ENCODE measurements around the gene KLF7.

Gene KLF7

GRCh38 chr2:207091176-207091575, 74.6 kb downstream of the KLF7 start:
- no peak for DNase-seq (ENCODE audit: low spot score)

GRCh38 chr2:207090389-207090788, 75.4 kb downstream of the KLF7 start:
- no peak for DNase-seq (ENCODE audit: low spot score)

DNA sequence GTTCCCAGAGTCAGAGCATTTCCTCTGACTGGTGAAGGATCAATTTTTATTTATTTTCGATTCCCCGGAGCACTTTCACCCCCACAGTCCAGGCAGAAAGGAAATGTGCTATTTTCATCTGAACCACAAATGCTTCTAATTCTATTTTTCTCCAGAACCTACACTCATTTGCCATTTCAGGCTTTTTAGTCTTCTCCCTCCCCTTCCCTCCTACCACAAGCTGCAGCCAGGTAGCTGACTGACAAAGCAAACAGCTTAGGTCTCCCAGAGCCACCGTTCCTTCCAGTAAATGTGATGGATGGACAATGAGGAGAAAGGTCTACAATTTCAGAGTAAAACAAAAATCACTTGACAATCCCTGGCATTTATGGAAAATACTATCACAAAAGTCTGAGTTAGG, 76.9 kb downstream of the KLF7 start:
- DNase-seq (ENCODE audit: low spot score) = no peak

- no peak for DNase-seq (ENCODE audit: low spot score)
Observed at GRCh38 chr2:207088276-207088675, 77.5 kb downstream of the KLF7 start.

- DNase-seq (ENCODE audit: low spot score) = no peak
Observed at GRCh38 chr2:207087046-207087902, 78.5 kb downstream of the KLF7 start.

DNA sequence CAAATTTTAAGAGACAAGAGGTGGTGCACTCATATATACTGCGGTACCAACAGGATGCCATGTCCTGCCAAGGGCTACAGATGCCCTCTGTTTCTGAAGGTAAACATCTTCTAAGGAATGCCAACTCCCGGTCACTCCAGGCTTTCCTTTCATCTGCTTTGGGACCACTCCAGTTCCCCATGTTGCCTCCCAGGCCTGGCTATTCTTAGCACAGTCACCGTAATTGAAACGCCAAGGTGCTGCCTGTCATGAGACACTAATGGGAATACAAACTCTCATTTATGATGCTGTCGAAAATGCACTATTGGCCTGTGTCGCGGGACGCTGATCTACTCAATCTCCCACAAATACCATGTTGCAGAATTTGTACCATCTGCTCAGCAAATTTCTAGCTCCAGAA, 79.6 kb downstream of the KLF7 start:
- DNase-seq (ENCODE audit: low spot score) = no peak

- no peak for DNase-seq (ENCODE audit: low spot score)
Observed at GRCh38 chr2:207085110-207085509, 80.6 kb downstream of the KLF7 start.

- no peak for DNase-seq (ENCODE audit: low spot score)
Observed at GRCh38 chr2:207083361-207084110, 82.2 kb downstream of the KLF7 start.

DNA sequence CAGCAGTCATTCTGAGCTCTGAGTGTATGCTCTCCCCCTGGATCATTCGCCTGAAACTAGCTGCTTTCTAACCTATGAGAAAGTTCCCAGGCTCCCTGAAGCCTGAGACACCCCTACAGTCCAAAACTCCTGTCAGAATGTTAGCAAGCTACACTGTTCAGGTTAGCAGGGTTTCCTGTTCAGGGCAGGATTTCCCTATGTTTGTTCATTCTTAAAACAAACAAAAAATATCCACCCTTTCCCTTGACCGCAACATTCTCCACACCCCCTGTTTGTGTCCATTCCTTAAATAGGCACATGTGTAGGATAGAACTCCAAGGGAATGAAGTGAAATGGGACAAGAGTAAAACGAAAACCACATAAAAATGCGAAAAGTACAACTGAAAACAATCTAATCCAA, 83.1 kb downstream of the KLF7 start:
- no peak for DNase-seq (ENCODE audit: low spot score)

DNA sequence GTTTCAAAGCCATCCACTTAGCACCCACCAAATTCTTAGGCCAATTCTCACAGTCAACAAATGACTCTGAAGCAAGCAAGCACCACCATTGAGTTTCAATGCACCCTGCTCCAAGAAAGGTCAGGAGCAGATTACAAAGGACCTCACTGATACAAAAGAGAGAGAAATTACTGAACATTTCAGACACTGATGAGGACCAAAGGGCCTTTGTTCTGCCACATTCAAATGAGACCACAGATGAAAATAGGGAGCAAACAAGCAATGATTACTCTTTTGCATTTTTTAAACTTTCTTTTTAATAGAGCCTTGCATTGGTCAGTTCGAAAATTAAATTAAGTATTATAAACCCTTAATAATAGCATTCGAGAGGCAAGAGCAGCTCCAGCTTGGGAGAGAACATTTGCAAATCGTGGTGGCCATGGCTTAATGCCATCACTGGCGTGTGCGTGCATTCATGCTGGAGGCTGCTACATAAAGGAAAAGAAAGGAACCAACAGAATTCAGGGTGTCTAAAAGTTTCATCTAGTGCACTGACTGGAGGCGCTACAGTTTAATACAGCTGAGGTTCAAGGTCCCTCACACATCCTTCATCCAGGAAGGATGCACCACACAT, 87.5 kb downstream of the KLF7 start:
- DNase-seq (ENCODE audit: low spot score) = no peak

GRCh38 chr2:207077266-207077665, 88.5 kb downstream of the KLF7 start:
- no peak for DNase-seq (ENCODE audit: low spot score)

GRCh38 chr2:207075456-207075855, 90.3 kb downstream of the KLF7 start:
- DNase-seq (ENCODE audit: low spot score) = no peak

GRCh38 chr2:207073801-207074678, 91.7 kb downstream of the KLF7 start:
- DNase-seq (ENCODE audit: low spot score) = no peak

DNA sequence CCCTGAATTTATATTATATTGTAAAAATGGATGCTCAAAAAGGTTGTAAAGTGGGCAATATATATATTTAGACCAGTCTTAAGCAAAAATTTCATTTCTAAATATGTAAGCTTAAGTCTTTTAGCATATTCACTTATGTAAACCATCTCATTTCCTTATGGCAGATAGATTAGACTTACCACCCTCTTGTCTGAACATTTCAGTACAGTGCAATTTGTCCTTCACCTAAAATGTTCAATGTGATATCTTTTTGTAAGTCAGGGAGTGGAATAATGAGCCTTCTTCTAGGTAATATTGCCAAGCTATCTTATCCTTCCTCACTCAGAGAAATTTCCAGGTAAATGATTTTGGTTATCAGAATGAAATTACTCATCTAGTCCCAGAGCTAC, 92.3 kb downstream of the KLF7 start:
- no peak for DNase-seq (ENCODE audit: low spot score)

GRCh38 chr2:207072571-207072970, 93.2 kb downstream of the KLF7 start:
- no peak for DNase-seq (ENCODE audit: low spot score)

- no peak for DNase-seq (ENCODE audit: low spot score)
Observed at GRCh38 chr2:207071820-207072219, 93.9 kb downstream of the KLF7 start.

DNA sequence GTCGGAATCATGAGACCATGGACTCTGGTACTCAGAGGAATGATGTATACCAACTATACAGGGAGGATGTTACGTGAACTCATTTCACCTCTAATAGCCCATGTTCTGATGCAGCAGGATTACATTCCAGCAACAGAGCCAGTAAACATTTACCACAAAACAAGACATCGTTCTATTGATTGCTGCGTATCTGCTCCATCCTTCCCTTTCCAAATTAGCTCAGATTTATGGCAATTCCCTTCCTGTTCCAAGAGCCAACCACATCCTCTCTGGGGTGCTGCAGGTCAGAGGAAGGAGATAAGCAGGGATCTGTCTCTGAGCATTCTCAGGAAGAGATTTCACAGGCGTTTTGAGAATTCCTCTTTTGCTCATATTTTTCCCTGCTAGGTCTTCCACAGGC, 98.3 kb downstream of the KLF7 start:
- no peak for DNase-seq (ENCODE audit: low spot score)

GRCh38 chr2:207066791-207067460, 98.8 kb downstream of the KLF7 start:
- DNase-seq (ENCODE audit: low spot score) = no peak

DNA sequence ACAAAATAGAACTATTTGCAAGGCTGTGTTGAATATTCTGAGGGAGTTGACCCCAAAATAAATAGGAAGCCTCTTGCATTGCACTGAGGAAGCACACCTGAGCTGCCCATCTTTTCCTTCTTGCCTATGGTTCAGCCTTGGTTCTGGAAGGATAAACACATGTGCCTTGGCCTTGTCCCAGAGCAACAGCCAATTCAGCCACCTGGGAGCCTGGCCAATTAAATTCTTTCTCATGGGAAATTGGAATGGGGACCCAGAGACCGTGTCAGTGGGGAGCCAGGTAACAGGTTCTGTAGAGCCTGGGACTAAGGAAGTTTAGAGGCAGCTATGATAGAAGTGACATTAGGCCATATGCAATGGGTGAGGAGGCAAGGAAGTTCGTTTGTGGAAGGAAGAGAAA, 99.6 kb downstream of the KLF7 start:
- no peak for DNase-seq (ENCODE audit: low spot score)

DNA sequence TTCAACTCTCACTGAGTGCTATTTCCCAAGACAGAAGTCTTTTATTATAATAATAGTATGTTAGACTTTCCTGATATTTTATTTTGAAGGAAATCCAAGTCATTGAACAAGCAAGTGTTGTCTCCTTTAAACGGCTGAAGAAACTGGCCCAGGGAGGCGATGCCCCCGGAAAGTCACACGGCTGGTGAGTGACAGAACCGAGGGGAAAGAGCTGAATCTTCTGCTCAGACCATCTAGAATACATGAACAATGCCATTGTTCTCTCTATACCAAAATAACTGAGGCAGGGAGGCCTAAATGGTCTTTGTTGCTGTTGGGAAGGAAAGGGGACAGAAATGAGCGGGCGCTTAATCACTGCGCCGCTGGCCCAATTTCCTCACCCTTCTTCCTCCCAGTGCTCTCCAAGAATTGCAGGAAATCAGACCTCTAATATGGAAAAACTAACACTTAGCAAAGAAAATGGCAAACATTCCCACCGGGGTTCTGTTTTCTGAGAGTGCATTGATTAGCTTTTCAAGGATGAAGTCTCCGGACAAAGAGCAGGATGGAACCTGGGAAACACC, 101.5 kb downstream of the KLF7 start:
- no peak for DNase-seq (ENCODE audit: low spot score)

- DNase-seq (ENCODE audit: low spot score) = no peak
Observed at GRCh38 chr2:207061181-207061580, 104.6 kb downstream of the KLF7 start.
